Liver (tissue), 9 donors: Measurements from ENCODE around the gene CFAP206. TPM values are rescaled to one million over a fixed set of nuclear protein-coding genes. Genes with fewer than 3 reads are reported as not detected.

Source experiments
- DNase-seq: peaks from one replicate; pipeline ENCODE4 v3.0.0-alpha.2; 2017; ENCODE audit warnings: low spot score
- H3K27ac ChIP-seq, 2 donors: one replicate each; pipeline ENCODE4 v1.7.0; 2013; ENCODE audit warnings: inconsistent platforms in 2 of 2, low read length in 2 of 2, control low read depth in 1 of 2, low read depth in 1 of 2, mild to moderate bottlenecking in 1 of 2
- H3K27me3 ChIP-seq, 4 donors: one replicate each; pipeline versions ENCODE4 v1.6.1 to v1.7.0; 2013; ENCODE audit warnings: low read length in 3 of 4, inconsistent platforms in 1 of 4, mild to moderate bottlenecking in 1 of 4, moderate library complexity in 1 of 4; ENCODE audit not compliant: control insufficient read depth in 4 of 4, insufficient read depth in 4 of 4
- H3K36me3 ChIP-seq, 4 donors: one replicate each; pipeline versions ENCODE4 v1.6.1 to v1.7.0; 2013; ENCODE audit warnings: low read length in 3 of 4, mild to moderate bottlenecking in 3 of 4, low read depth in 1 of 4, moderate library complexity in 1 of 4; ENCODE audit not compliant: control insufficient read depth in 4 of 4, insufficient read depth in 3 of 4
- H3K4me1 ChIP-seq, 4 donors: one replicate each; pipeline versions ENCODE4 v1.6.1 to v1.7.0; 2013; ENCODE audit warnings: low read length in 3 of 4, mild to moderate bottlenecking in 3 of 4, moderate library complexity in 1 of 4; ENCODE audit not compliant: control insufficient read depth in 4 of 4, insufficient read depth in 4 of 4
- H3K4me3 ChIP-seq, 3 donors: one replicate each; pipeline versions ENCODE4 v1.6.1 to v1.7.0; 2013; ENCODE audit warnings: low read length in 3 of 3, control low read depth in 1 of 3, low read depth in 1 of 3, mild to moderate bottlenecking in 1 of 3
- H3K9ac ChIP-seq, 2 donors: one replicate each; pipeline ENCODE4 v1.7.0; 2013; ENCODE audit warnings: low read length in 2 of 2, mild to moderate bottlenecking in 2 of 2, moderate library complexity in 2 of 2, control low read depth in 1 of 2, low read depth in 1 of 2
- H3K9me3 ChIP-seq, 4 donors: one replicate each; pipeline versions ENCODE4 v1.6.1 to v1.7.0; 2013; ENCODE audit warnings: low read length in 3 of 4; ENCODE audit not compliant: control insufficient read depth in 4 of 4
- ATF3 ChIP-seq: IDR thresholded peaks from 2 replicates; pipeline ENCODE4 v1.6.1; 2016; ENCODE audit warnings: antibody characterized with exemption
- CTCF ChIP-seq: fragments of 150-350 bp; IDR thresholded peaks from 2 replicates; pipeline ENCODE4 v1.5.1; 2017; ENCODE audit warnings: improper control_type of control experiment, low read depth, low read length; ENCODE audit not compliant: missing input control
- EGR1 ChIP-seq, 2 donors: IDR thresholded peaks; 2 replicates each; pipeline ENCODE4 v1.6.1; 2016 to 2018; ENCODE audit warnings: antibody characterized with exemption in 2 of 2, low read depth in 2 of 2
- FOXA1 ChIP-seq: IDR thresholded peaks from 2 replicates; pipeline ENCODE4 v1.6.1; 2016; ENCODE audit warnings: antibody characterized with exemption
- FOXA2 ChIP-seq: IDR thresholded peaks from 2 replicates; pipeline ENCODE4 v1.6.1; 2016; ENCODE audit warnings: antibody characterized with exemption
- GABPA ChIP-seq, 2 donors: IDR thresholded peaks in 1 of 2; conservative IDR thresholded peaks in 1 of 2; 2 replicates each; pipeline ENCODE4 v1.6.1; 2016; ENCODE audit warnings: antibody characterized with exemption in 2 of 2, mild to moderate bottlenecking in 1 of 2, moderate library complexity in 1 of 2
- HNF4A ChIP-seq, 2 donors: conservative IDR thresholded peaks; 2 replicates each; pipeline ENCODE4 v1.6.1; 2016; ENCODE audit warnings: antibody characterized with exemption in 2 of 2, mild to moderate bottlenecking in 2 of 2
- HNF4G ChIP-seq: IDR thresholded peaks from 2 replicates; pipeline ENCODE4 v1.6.1; 2016; ENCODE audit warnings: antibody characterized with exemption
- JUND ChIP-seq, 2 donors: IDR thresholded peaks; 2 replicates each; pipeline ENCODE4 v1.6.1; 2016; ENCODE audit warnings: antibody characterized with exemption in 2 of 2
- NR2F2 ChIP-seq: IDR thresholded peaks from 2 replicates; pipeline ENCODE4 v1.6.1; 2016; ENCODE audit warnings: antibody characterized with exemption
- RAD21 ChIP-seq, 2 donors: IDR thresholded peaks; 2 replicates each; pipeline ENCODE4 v1.6.1; 2016; ENCODE audit warnings: antibody characterized with exemption in 2 of 2, mild to moderate bottlenecking in 2 of 2
- REST ChIP-seq: IDR thresholded peaks from 2 replicates; pipeline ENCODE4 v1.6.1; 2016; ENCODE audit warnings: antibody characterized with exemption, mild to moderate bottlenecking
- RXRA ChIP-seq, 2 donors: IDR thresholded peaks; 2 replicates each; pipeline ENCODE4 v1.6.1; 2017 to 2018; ENCODE audit warnings: antibody characterized with exemption in 2 of 2, mild to moderate bottlenecking in 1 of 2
- SP1 ChIP-seq: IDR thresholded peaks from 2 replicates; pipeline ENCODE4 v1.6.1; 2018; ENCODE audit warnings: antibody characterized with exemption, mild to moderate bottlenecking
- YY1 ChIP-seq: IDR thresholded peaks from 2 replicates; pipeline ENCODE4 v1.6.1; 2016; ENCODE audit warnings: antibody characterized with exemption, mild to moderate bottlenecking
- ZBTB33 ChIP-seq: IDR thresholded peaks from 2 replicates; pipeline ENCODE4 v1.6.1; 2016; ENCODE audit warnings: antibody characterized with exemption
- WGBS: extraction: QIAGEN DNeasy Blood & Tissue Kit; methylation state at CpG from one replicate; pipeline ENCODE4 v1.1.7; 2013; 5-methylcytosine and 5-hydroxymethylcytosine counted together
- polyA plus RNA-seq, 2 donors: library from polyadenylated mRNA; stranded (reverse) in 1 of 2; unstranded in 1 of 2; fragments of 200-250 nt in 1 of 2; fragments of >200 nt in 1 of 2; fragmentation: Nextera tagmentation in 1 of 2; extraction: Ambion mirVana in 1 of 2; gene quantifications; one replicate each; pipeline versions ENCODE4 v1.2.1 to v1.2.3, GENCODE V29; 2013 to 2015
- total RNA-seq, 2 donors: library from RNA; depleted of rRNA; stranded (reverse); fragments of >200 nt; gene quantifications; one replicate each; pipeline ENCODE4 v1.2.3, GENCODE V29; 2014
- TF ChIP-seq, protein P1 (sequence below): IDR thresholded peaks from 2 replicates; pipeline ENCODE4 v1.6.1; 2016; ENCODE audit warnings: antibody characterized with exemption
- donor health status: healthy.
- donor health status: healthy.
- donor health status: healthy.
- donor health status: healthy.
- donor health status: healthy.

CFAP206 gene
- total and polyA plus RNA-seq, 4 donors: 0.08 to 0.42 (median 0.11) TPM; not detected in 1

DNA sequence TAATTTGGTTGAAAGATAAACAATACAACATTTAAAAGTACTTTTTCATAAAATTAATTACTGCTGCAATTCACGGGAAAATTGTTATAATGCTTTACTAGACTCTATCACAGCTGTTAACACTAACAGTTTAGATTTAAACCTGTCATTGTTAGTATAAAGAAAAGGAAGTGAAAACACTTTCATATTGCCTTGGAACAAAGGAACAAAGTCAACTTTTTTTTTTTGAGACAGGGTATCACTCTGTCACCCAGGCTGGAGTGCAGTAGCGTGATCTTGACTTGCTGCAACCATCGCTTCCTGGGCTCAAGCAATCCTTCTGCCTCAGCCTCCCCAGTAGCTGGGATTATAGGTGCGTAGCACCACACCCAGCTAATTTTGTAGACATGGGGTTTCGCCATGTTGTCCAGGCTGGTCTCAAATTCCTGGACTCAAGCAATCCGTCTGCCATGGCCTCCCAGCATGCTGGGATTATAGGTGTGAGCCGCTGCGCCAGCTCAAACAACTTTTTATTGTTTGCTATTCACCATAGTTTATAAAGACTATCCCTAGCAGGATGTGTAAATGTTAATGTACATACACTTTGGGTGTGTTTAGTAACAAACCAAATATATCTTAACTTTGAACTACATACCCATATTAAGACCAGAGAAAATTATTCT is 87.1 kb downstream of the CFAP206 start:
- WGBS: 90% methylated on average over 8 of the region's 8 CpGs
- no peak for DNase-seq

GRCh38 chr6:87498048-87498447 is 90.3 kb downstream of the CFAP206 start:
- Histone ChIP-seq H3K27ac (no peak overlapping the region), H3K27me3 (no peaks in the 10 kb centered on the region), H3K9me3 (no peaks in the 10 kb centered on the region), H3K4me3 (no peak overlapping the region), H3K9ac (no peak overlapping the region), H3K36me3 (peaks cover 1 to 15% (median 9%) of the 10 kb centered on the region in 4 donors), H3K4me1 (peaks cover 0 to 3% (median 0%) of the 10 kb centered on the region in 4 donors)
- no peak for DNase-seq
- TF ChIP-seq YY1 (no peak), RAD21 (IDR thresholded peaks at IDR 0.05) (no peak), ZBTB33 (no peak), GABPA (IDR thresholded peaks at IDR 0.05 in 1 of 2, conservative IDR thresholded peaks at IDR 0.05 in 1 of 2) (no peak), SP1 (no peak), HNF4G (no peak), NR2F2 (no peak), RXRA (IDR thresholded peaks at IDR 0.05) (no peak), HNF4A (conservative IDR thresholded peaks at IDR 0.05) (no peak), FOXA1 (no peak), CTCF (no peak), JUND (IDR thresholded peaks at IDR 0.05) (no peak), EGR1 (IDR thresholded peaks at IDR 0.05; ENCODE audit: low read depth in 2 of 2) (no peak), FOXA2 (no peak), REST (no peak)
- TF ChIP-seq, protein P1, sequence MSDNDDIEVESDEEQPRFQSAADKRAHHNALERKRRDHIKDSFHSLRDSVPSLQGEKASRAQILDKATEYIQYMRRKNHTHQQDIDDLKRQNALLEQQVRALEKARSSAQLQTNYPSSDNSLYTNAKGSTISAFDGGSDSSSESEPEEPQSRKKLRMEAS: no peak

More for the DNA sequence above, 87.1 kb downstream of the CFAP206 start:
- Histone ChIP-seq H3K27me3 (no peaks in the 10 kb centered on the region), H3K9ac (no peak overlapping the region), H3K4me1 (no peaks in the 10 kb centered on the region), H3K4me3 (no peak overlapping the region), H3K36me3 (peaks cover 1 to 5% (median 3%) of the 10 kb centered on the region in 4 donors), H3K9me3 (no peaks in the 10 kb centered on the region), H3K27ac (no peak overlapping the region)
- no peak for TF ChIP-seq JUND (IDR thresholded peaks at IDR 0.05)
- no peak for TF ChIP-seq ATF3
